Glutamatergic neuron (in vitro differentiated cells): ENCODE measurements around the gene PFAS. TPM values are rescaled to one million over a fixed set of nuclear protein-coding genes. Genes with fewer than 3 reads are reported as not detected.

Source experiments
- DNase-seq: peaks from one replicate; pipeline ENCODE4 v3.0.0; 2022
- H3K27ac Mint-ChIP-seq: one replicate; pipeline ENCODE4 v1.8.0; 2020; ENCODE audit warnings: mild to moderate bottlenecking, mixed read lengths, inconsistent platforms; ENCODE audit not compliant: unreplicated experiment
- H3K27me3 Mint-ChIP-seq: one replicate; pipeline ENCODE4 v1.8.0; 2020; ENCODE audit warnings: mild to moderate bottlenecking, moderate library complexity, mixed read lengths, inconsistent platforms; ENCODE audit not compliant: unreplicated experiment
- H3K36me3 Mint-ChIP-seq: one replicate; pipeline ENCODE4 v1.8.0; 2020; ENCODE audit warnings: mild to moderate bottlenecking, mixed read lengths, inconsistent platforms; ENCODE audit not compliant: unreplicated experiment
- H3K4me1 Mint-ChIP-seq: one replicate; pipeline ENCODE4 v1.8.0; 2020; ENCODE audit warnings: mild to moderate bottlenecking, low read depth, mixed read lengths, inconsistent platforms; ENCODE audit not compliant: unreplicated experiment
- H3K4me3 Mint-ChIP-seq: one replicate; pipeline ENCODE4 v1.8.0; 2020; ENCODE audit warnings: mild to moderate bottlenecking, mixed read lengths, inconsistent platforms; ENCODE audit not compliant: unreplicated experiment
- H3K9me3 Mint-ChIP-seq: one replicate; pipeline ENCODE4 v1.8.0; 2020; ENCODE audit warnings: mild to moderate bottlenecking, moderate library complexity, mixed read lengths, inconsistent platforms; ENCODE audit not compliant: unreplicated experiment
- total RNA-seq: library from RNA; stranded (reverse); fragmentation: NEBNext Ultra II Directional; extraction: Animal tissue kit (Norgen Biotek cat#: 25700); gene quantifications from one replicate; pipeline ENCODE4 v1.2.1, GENCODE V29; 2021; ENCODE audit not compliant: unreplicated experiment
- TF ChIP-seq, protein P1 (sequence below): fragments of 200-600 bp; sonication (generic); IDR thresholded peaks from one replicate; pipeline ENCODE4 v1.5.0; 2021; ENCODE audit not compliant: partially characterized antibody, unreplicated experiment

PFAS gene
- total RNA-seq, 1 donor from 2014 or later = 74.6 TPM

DNA sequence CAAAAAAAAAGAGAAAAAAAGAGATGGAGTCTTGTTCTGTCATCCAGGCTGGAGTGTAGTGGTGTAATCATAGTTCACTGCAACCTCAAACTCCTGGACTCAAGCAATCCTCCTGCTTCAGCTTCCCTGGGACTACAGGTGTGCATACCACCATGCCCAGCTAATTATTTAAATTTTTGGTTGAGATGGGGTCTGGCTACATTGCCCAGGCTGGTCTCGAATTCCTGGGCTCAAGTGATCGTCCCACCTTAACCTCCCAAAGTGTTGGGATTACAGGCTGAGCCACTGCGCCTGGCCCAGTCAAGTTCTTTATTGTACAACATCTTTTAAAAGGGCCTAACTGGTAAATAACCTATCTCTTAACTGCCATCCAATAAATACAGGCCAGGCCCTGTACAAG is 33.3 kb downstream of the PFAS start:
- TF ChIP-seq, protein P1, sequence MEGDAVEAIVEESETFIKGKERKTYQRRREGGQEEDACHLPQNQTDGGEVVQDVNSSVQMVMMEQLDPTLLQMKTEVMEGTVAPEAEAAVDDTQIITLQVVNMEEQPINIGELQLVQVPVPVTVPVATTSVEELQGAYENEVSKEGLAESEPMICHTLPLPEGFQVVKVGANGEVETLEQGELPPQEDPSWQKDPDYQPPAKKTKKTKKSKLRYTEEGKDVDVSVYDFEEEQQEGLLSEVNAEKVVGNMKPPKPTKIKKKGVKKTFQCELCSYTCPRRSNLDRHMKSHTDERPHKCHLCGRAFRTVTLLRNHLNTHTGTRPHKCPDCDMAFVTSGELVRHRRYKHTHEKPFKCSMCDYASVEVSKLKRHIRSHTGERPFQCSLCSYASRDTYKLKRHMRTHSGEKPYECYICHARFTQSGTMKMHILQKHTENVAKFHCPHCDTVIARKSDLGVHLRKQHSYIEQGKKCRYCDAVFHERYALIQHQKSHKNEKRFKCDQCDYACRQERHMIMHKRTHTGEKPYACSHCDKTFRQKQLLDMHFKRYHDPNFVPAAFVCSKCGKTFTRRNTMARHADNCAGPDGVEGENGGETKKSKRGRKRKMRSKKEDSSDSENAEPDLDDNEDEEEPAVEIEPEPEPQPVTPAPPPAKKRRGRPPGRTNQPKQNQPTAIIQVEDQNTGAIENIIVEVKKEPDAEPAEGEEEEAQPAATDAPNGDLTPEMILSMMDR = no peak
- Mint-ChIP-seq H3K4me3 (no peak overlapping the region), H3K27me3 (peaks cover 2% of the 10 kb centered on the region), H3K4me1 (peaks cover 3% of the 10 kb centered on the region), H3K27ac (no peak overlapping the region), H3K9me3 (peaks cover 1% of the 10 kb centered on the region), H3K36me3 (peaks cover 4% of the 10 kb centered on the region)
- DNase-seq = no peak

GRCh38 chr17:8283356-8283755 is 34.3 kb downstream of the PFAS start:
- Mint-ChIP-seq H3K4me1 (peaks cover 3% of the 10 kb centered on the region), H3K36me3 (peaks cover 4% of the 10 kb centered on the region)

DNA sequence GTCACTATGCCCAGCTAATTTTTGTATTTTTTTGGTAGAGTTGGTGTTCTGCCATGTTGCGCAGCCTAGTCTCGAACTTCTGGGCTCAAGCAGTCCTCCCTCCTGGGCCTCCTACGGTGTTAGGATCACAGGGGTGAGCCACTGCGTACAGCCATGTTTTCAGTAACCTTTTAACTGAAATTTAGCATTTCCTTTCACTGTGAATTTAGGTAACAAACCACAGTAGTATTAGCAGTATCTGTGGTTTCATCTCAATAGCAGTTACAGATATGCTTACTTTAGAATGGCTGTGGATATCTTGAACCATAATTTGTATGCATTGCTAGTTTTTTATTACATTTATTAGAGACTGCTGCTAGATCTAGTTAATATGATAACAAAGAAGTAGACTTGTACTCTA is 35.0 kb downstream of the PFAS start:
- Mint-ChIP-seq H3K4me3 (no peak overlapping the region), H3K27ac (no peak overlapping the region), H3K36me3 (peaks cover 4% of the 10 kb centered on the region), H3K9me3 (peaks cover 6% of the 10 kb centered on the region), H3K27me3 (peaks cover 2% of the 10 kb centered on the region), H3K4me1 (peaks cover 3% of the 10 kb centered on the region)
- no peak for DNase-seq
- TF ChIP-seq, protein P1 = no peak

More at GRCh38 chr17:8283356-8283755, 34.3 kb downstream of the PFAS start:
- TF ChIP-seq, protein P1 = no peak
- Mint-ChIP-seq H3K9me3 (peaks cover 4% of the 10 kb centered on the region), H3K27me3 (peaks cover 2% of the 10 kb centered on the region), H3K27ac (no peak overlapping the region), H3K4me3 (no peak overlapping the region)
- DNase-seq = no peak

DNA sequence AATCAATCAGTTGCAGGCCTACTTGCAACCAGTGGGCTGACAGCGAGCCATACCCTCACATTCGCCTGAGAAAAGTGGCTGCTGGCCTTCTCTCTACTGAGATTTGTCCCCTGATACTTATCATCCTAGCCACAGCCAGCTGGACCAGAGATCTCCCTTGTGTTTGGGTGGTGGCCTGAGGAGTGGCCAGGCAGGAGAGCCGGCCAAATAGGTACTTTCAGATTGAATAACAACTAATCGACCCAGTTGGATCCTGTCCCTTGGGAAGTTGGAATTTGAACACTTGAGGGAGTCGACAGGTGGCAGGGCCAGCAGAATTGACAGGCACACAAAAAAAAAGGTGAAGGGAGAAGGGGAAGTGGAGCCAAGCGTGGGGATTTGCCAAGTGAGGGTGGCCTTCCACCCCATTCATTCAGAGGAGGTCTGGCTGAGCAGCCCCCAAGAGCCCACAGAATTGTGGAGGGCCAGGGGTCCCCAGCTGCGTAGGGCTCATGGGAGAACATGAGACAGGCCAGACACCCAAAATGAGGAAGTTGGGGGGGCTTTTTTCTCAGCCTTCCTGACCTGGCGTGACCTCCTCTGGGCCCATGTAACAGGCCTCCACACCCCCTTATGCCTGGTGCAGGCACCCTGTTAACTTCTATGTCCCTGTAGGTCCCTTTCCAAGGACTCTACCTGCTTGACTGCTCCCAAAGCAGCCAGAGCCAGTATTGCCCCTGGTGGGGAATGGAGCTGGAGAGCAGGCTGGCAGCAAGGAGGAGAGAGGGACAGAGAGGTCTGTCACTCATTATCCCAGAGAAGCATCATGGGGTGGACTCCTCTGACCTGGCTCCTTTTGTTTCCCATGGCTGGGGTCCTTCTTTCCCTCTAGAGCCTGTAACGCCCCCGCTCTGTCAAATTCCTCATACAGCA is 36.4 kb downstream of the PFAS start:
- H3K4me3 Mint-ChIP-seq = no peak overlapping the region
- H3K4me1 Mint-ChIP-seq = peaks cover 6% of the 10 kb centered on the region
- H3K9me3 Mint-ChIP-seq = peaks cover 6% of the 10 kb centered on the region
- H3K27ac Mint-ChIP-seq = no peak overlapping the region
- peaks cover 2% of the 10 kb centered on the region for H3K27me3 Mint-ChIP-seq
- TF ChIP-seq, protein P1 = no peak
- no peak for DNase-seq
- H3K36me3 Mint-ChIP-seq = no peaks in the 10 kb centered on the region
